ENCODE measurements around the gene CCDC158. TPM values are rescaled to one million over a fixed set of nuclear protein-coding genes. Genes with fewer than 3 reads are reported as not detected.
A peak's percentile ranks its signal among the peaks of the same experiment; 100 is the strongest.
"Not testable (repeated sequence)": the region's sequence is repeated elsewhere in the genome, so short reads cannot be mapped to it uniquely, and the experiment has no call there.

The CCDC158 gene
- total RNA-seq, 1 donor from 2014 or later, result not detected

- DNase-seq (ENCODE audit: low read depth in 2 of 2), result peak; percentile 54 to 71
Observed at GRCh38 chr4:76430519-76431388, 9.8 kb upstream of the CCDC158 start.

GRCh38 chr4:76429636-76430035 lies 8.7 kb upstream of the CCDC158 start:
- no peak for DNase-seq (ENCODE audit: low read depth in 2 of 2)

GRCh38 chr4:76426272-76426671 lies 5.3 kb upstream of the CCDC158 start:
- DNase-seq (ENCODE audit: low read depth in 2 of 2), result no peak

- DNase-seq (ENCODE audit: low read depth in 2 of 2), result not testable (repeated sequence)
Observed at GRCh38 chr4:76423159-76423558, 2.2 kb upstream of the CCDC158 start.

- DNase-seq (ENCODE audit: low read depth in 2 of 2), result no peak
Observed at GRCh38 chr4:76420188-76420761, 666 bp downstream of the CCDC158 start.

- no peak for DNase-seq (ENCODE audit: low read depth in 2 of 2)
Observed at GRCh38 chr4:76410636-76411035, 10.3 kb downstream of the CCDC158 start.

GRCh38 chr4:76407440-76408119 lies 13.4 kb downstream of the CCDC158 start:
- no peak for DNase-seq (ENCODE audit: low read depth in 2 of 2)

- DNase-seq (ENCODE audit: low read depth in 2 of 2), result no peak
Observed at GRCh38 chr4:76406081-76406480, 14.9 kb downstream of the CCDC158 start.

- DNase-seq (ENCODE audit: low read depth in 2 of 2), result no peak
Observed at GRCh38 chr4:76401654-76402053, 19.3 kb downstream of the CCDC158 start.

GRCh38 chr4:76388160-76388908 lies 32.6 kb downstream of the CCDC158 start:
- no peak for DNase-seq (ENCODE audit: low read depth in 2 of 2)

GRCh38 chr4:76386566-76387305 lies 34.2 kb downstream of the CCDC158 start:
- DNase-seq (ENCODE audit: low read depth in 2 of 2), result no peak

GRCh38 chr4:76385974-76386373 lies 35.0 kb downstream of the CCDC158 start:
- no peak for DNase-seq (ENCODE audit: low read depth in 2 of 2)

- DNase-seq (ENCODE audit: low read depth in 2 of 2), result no peak
Observed at GRCh38 chr4:76384052-76384451, 36.9 kb downstream of the CCDC158 start.

- DNase-seq (ENCODE audit: low read depth in 2 of 2), result no peak
Observed at GRCh38 chr4:76383001-76383400, 37.9 kb downstream of the CCDC158 start.

- no peak for DNase-seq (ENCODE audit: low read depth in 2 of 2)
Observed at GRCh38 chr4:76381986-76382385, 39.0 kb downstream of the CCDC158 start.

GRCh38 chr4:76380561-76380960 lies 40.4 kb downstream of the CCDC158 start:
- DNase-seq (ENCODE audit: low read depth in 2 of 2), result no peak

GRCh38 chr4:76377911-76378310 lies 43.0 kb downstream of the CCDC158 start:
- DNase-seq (ENCODE audit: low read depth in 2 of 2), result peak; percentile 51 to 52

- DNase-seq (ENCODE audit: low read depth in 2 of 2), result no peak
Observed at GRCh38 chr4:76377481-76377901, 43.5 kb downstream of the CCDC158 start.

- DNase-seq (ENCODE audit: low read depth in 2 of 2), result no peak
Observed at GRCh38 chr4:76376534-76376933, 44.4 kb downstream of the CCDC158 start.

GRCh38 chr4:76375703-76376102 lies 45.2 kb downstream of the CCDC158 start:
- no peak for DNase-seq (ENCODE audit: low read depth in 2 of 2)

- peak in 1 of 2 donors; percentile 4 for DNase-seq (ENCODE audit: low read depth in 2 of 2)
Observed at GRCh38 chr4:76374798-76375197, 46.1 kb downstream of the CCDC158 start.

All from lung microvascular endothelial cell (primary cell).